ENCODE measurements around the gene GAL3ST3. TPM values are rescaled to one million over a fixed set of nuclear protein-coding genes. Genes with fewer than 3 reads are reported as not detected.
"Not testable (repeated sequence)": the region's sequence is repeated elsewhere in the genome, so short reads cannot be mapped to it uniquely, and the experiment has no call there.

GAL3ST3 gene
- total RNA-seq, 3 donors from 2014 or later: not detected

GRCh38 chr11:66083767-66084166, 34.8 kb upstream of the GAL3ST3 start:
- Histone ChIP-seq H3K4me3 (no peak overlapping the region), H3K36me3 (ENCODE audit: low read depth) (no peaks in the 10 kb centered on the region), H3K9me3 (no peaks in the 10 kb centered on the region), H3K4me1 (ENCODE audit: low read depth) (peaks cover 24% of the 10 kb centered on the region)
- DNase-seq (no peak), ATAC-seq (no peak)
- no peak for TF ChIP-seq CTCF (IDR thresholded peaks at IDR 0.05)
- intact Hi-C loops (cut with DNase I, micrococcal nuclease): no loop called here

GRCh38 chr11:66082946-66083698, 34.2 kb upstream of the GAL3ST3 start:
- no peaks in the 10 kb centered on the region for H3K9me3 ChIP-seq
- TF ChIP-seq CTCF (IDR thresholded peaks at IDR 0.05): no peak
- intact Hi-C loops (cut with DNase I, micrococcal nuclease): no loop called here
- ATAC-seq: no peak
- peaks cover 24% of the 10 kb centered on the region for H3K4me1 ChIP-seq (ENCODE audit: low read depth)
- no peaks in the 10 kb centered on the region for H3K36me3 ChIP-seq (ENCODE audit: low read depth)
- no peak for DNase-seq
- H3K4me3 ChIP-seq: no peak overlapping the region

- peak; percentile 50 to 82 (median 72) for DNase-seq
- intact Hi-C loops (cut with DNase I, micrococcal nuclease): no loop called here
- no peaks in the 10 kb centered on the region for H3K9me3 ChIP-seq
- no peak overlapping the region for H3K4me3 ChIP-seq
- H3K4me1 ChIP-seq (ENCODE audit: low read depth): peaks cover 24% of the 10 kb centered on the region
- H3K36me3 ChIP-seq (ENCODE audit: low read depth): no peaks in the 10 kb centered on the region
- peak; percentile 89 for ATAC-seq
- TF ChIP-seq CTCF (IDR thresholded peaks at IDR 0.05): no peak
Observed at GRCh38 chr11:66081505-66081904, 32.5 kb upstream of the GAL3ST3 start.

- TF ChIP-seq CTCF (IDR thresholded peaks at IDR 0.05): no peak
- no peak overlapping the region for H3K4me3 ChIP-seq
- H3K4me1 ChIP-seq (ENCODE audit: low read depth): peaks cover 24% of the 10 kb centered on the region
Observed at GRCh38 chr11:66080055-66080817, 31.3 kb upstream of the GAL3ST3 start.

GRCh38 chr11:66078949-66079348, 30.0 kb upstream of the GAL3ST3 start:
- H3K4me1 ChIP-seq (ENCODE audit: low read depth): peaks cover 24% of the 10 kb centered on the region
- DNase-seq; H3K4me3 ChIP-seq; H3K9me3 ChIP-seq; ATAC-seq; intact Hi-C loops (cut with DNase I, micrococcal nuclease); H3K36me3 ChIP-seq (ENCODE audit: low read depth): not testable (repeated sequence)

More at GRCh38 chr11:66080055-66080817, 31.3 kb upstream of the GAL3ST3 start:
- DNase-seq (peak in 1 of 3 donors; percentile 62), ATAC-seq (peak; percentile 73)
- intact Hi-C loops (cut with DNase I, micrococcal nuclease): no loop called here
- Histone ChIP-seq H3K9me3 (no peaks in the 10 kb centered on the region), H3K36me3 (ENCODE audit: low read depth) (no peaks in the 10 kb centered on the region)

GRCh38 chr11:66077927-66078326, 29.0 kb upstream of the GAL3ST3 start:
- Histone ChIP-seq H3K4me3 (no peak overlapping the region), H3K9me3 (no peaks in the 10 kb centered on the region), H3K4me1 (ENCODE audit: low read depth) (peaks cover 24% of the 10 kb centered on the region), H3K36me3 (ENCODE audit: low read depth) (no peaks in the 10 kb centered on the region)
- TF ChIP-seq CTCF (IDR thresholded peaks at IDR 0.05): no peak
- intact Hi-C loops (cut with DNase I, micrococcal nuclease): no loop called here
- ATAC-seq (no peak), DNase-seq (no peak)

Data from mucosa of descending colon (tissue), 3 donors.